Gastroesophageal sphincter (tissue), 4 donors: Measurements from ENCODE around the gene ACOX3. TPM values are rescaled to one million over a fixed set of nuclear protein-coding genes. Genes with fewer than 3 reads are reported as not detected.

Experiments
- ATAC-seq: fragments of 150-250 bp; one replicate; pipeline ENCODE4 v1.9.1; 2016; ENCODE audit warnings: mild to moderate bottlenecking, moderate library complexity
- H3K27ac ChIP-seq, 4 donors: fragments of 200-600 bp; sonication (generic) in 3 of 4; 1 replicate in 3 of 4; 2 replicates in 1 of 4; pipeline ENCODE4 v1.5.1; 2016 to 2019
- H3K27me3 ChIP-seq: fragments of 200-600 bp; sonication (generic); one replicate; pipeline ENCODE4 v1.5.1; 2019
- H3K36me3 ChIP-seq, 2 donors: fragments of 200-600 bp; sonication (generic); one replicate each; pipeline ENCODE4 v1.5.1; 2019; ENCODE audit warnings: control low read depth in 1 of 2
- H3K4me1 ChIP-seq, 3 donors: fragments of 200-600 bp; sonication (generic); 1 replicate in 2 of 3; 2 replicates in 1 of 3; pipeline ENCODE4 v1.5.1; 2016 to 2019; ENCODE audit warnings: control low read depth in 2 of 3
- H3K4me3 ChIP-seq, 2 donors: fragments of 200-600 bp; sonication (generic); one replicate each; pipeline ENCODE4 v1.5.1; 2019; ENCODE audit warnings: mild to moderate bottlenecking in 1 of 2, moderate library complexity in 1 of 2
- H3K9me3 ChIP-seq, 3 donors: fragments of 200-600 bp; sonication (generic); one replicate each; pipeline ENCODE4 v1.5.1; 2017 to 2019; ENCODE audit warnings: control low read depth in 2 of 3
- CTCF ChIP-seq, 4 experiments: fragments of 200-600 bp in 2 of 4; fragments of 450-650 bp in 2 of 4; sonication (generic) in 1 of 4; IDR thresholded peaks; one replicate each; pipeline ENCODE4 v1.5.1; 2017 to 2019; ENCODE audit warnings: antibody characterized with exemption in 4 of 4, mild to moderate bottlenecking in 2 of 4, moderate library complexity in 2 of 4
- EP300 ChIP-seq: sonication (generic); formaldehyde crosslinking; IDR thresholded peaks from one replicate; pipeline ENCODE4 v1.6.1; 2017; ENCODE audit warnings: antibody characterized with exemption, mild to moderate bottlenecking
- POLR2A ChIP-seq, 2 donors: fragments of 450-650 bp; IDR thresholded peaks; one replicate each; pipeline ENCODE4 v1.6.1; 2017; ENCODE audit warnings: antibody characterized with exemption in 2 of 2, mild to moderate bottlenecking in 2 of 2, moderate library complexity in 1 of 2
- POLR2AphosphoS5 ChIP-seq: sonication (generic); formaldehyde crosslinking; IDR thresholded peaks from one replicate; pipeline ENCODE4 v1.6.1; 2017; ENCODE audit warnings: antibody characterized with exemption
- WGBS, 2 donors: methylation state at CpG; one replicate each; pipeline ENCODE4 v1.1.5; 2018; ENCODE audit warnings: low coverage in 1 of 2; 5-methylcytosine and 5-hydroxymethylcytosine counted together
- total RNA-seq, 4 donors: library from RNA; depleted of rRNA; stranded (reverse); fragments of >200 nt; gene quantifications; one replicate each; pipeline ENCODE4 v1.1.0, GENCODE V29; 2016

The ACOX3 gene
- total RNA-seq, 4 donors from 2014 or later = 21.5 to 79.5 (median 37.1) TPM

GRCh38 chr4:8336412-8337075 lies 104.0 kb downstream of the ACOX3 start:
- TF ChIP-seq CTCF (IDR thresholded peaks at IDR 0.05) (no peak), POLR2A (IDR thresholded peaks at IDR 0.05) (no peak), POLR2AphosphoS5 (no peak), EP300 (no peak)
- H3K36me3 ChIP-seq = no peaks in the 10 kb centered on the region
- H3K9me3 ChIP-seq = peaks cover 0 to 3% (median 0%) of the 10 kb centered on the region in 3 donors
- H3K27me3 ChIP-seq = no peaks in the 10 kb centered on the region
- WGBS, 2 donors = 86 to 100% methylated on average over 3 to 7 of the region's 7 CpGs
- H3K27ac ChIP-seq = no peak overlapping the region
- H3K4me3 ChIP-seq = no peak overlapping the region
- ATAC-seq = no peak
- H3K4me1 ChIP-seq = peaks cover 0 to 23% (median 4%) of the 10 kb centered on the region in 3 donors

- peaks cover 0 to 3% (median 0%) of the 10 kb centered on the region in 3 donors for H3K9me3 ChIP-seq
Measured at GRCh38 chr4:8335848-8336247, 104.7 kb downstream of the ACOX3 start.

GRCh38 chr4:8334786-8335460 lies 105.6 kb downstream of the ACOX3 start:
- ATAC-seq = no peak
- no peaks in the 10 kb centered on the region for H3K27me3 ChIP-seq
- H3K27ac ChIP-seq = no peak overlapping the region
- no peak overlapping the region for H3K4me3 ChIP-seq
- no peaks in the 10 kb centered on the region for H3K36me3 ChIP-seq
- peaks cover 0 to 3% (median 0%) of the 10 kb centered on the region in 3 donors for H3K9me3 ChIP-seq
- 100% methylated on average over 1 of the region's 13 CpGs; no CpG with 5 or more reads in 1 of the 2 donors for WGBS, 2 donors
- H3K4me1 ChIP-seq = peaks cover 4 to 23% (median 6%) of the 10 kb centered on the region in 3 donors
- TF ChIP-seq EP300 (no peak), POLR2AphosphoS5 (no peak), POLR2A (IDR thresholded peaks at IDR 0.05) (no peak), CTCF (IDR thresholded peaks at IDR 0.05) (no peak)

More at GRCh38 chr4:8335848-8336247, 104.7 kb downstream of the ACOX3 start:
- Histone ChIP-seq H3K27ac (no peak overlapping the region), H3K4me1 (peaks cover 4 to 23% (median 4%) of the 10 kb centered on the region in 3 donors), H3K4me3 (no peak overlapping the region), H3K27me3 (no peaks in the 10 kb centered on the region), H3K36me3 (no peaks in the 10 kb centered on the region)
- 100% methylated on average over 2 of the region's 2 CpGs for WGBS, 2 donors
- TF ChIP-seq POLR2AphosphoS5 (no peak), CTCF (IDR thresholded peaks at IDR 0.05) (no peak), EP300 (no peak), POLR2A (IDR thresholded peaks at IDR 0.05) (no peak)
- ATAC-seq = no peak

- no peak for ATAC-seq
Measured at GRCh38 chr4:8333726-8334460, 106.6 kb downstream of the ACOX3 start.

More at GRCh38 chr4:8333726-8334460, 106.6 kb downstream of the ACOX3 start:
- peaks cover 4 to 20% (median 6%) of the 10 kb centered on the region in 3 donors for H3K4me1 ChIP-seq
- 93% methylated on average over 3 of the region's 14 CpGs; no CpG with 5 or more reads in 1 of the 2 donors for WGBS, 2 donors
- H3K27ac ChIP-seq = no peak overlapping the region
- H3K36me3 ChIP-seq = no peaks in the 10 kb centered on the region
- TF ChIP-seq POLR2AphosphoS5 (no peak), POLR2A (IDR thresholded peaks at IDR 0.05) (no peak), CTCF (IDR thresholded peaks at IDR 0.05) (no peak), EP300 (no peak)
- no peak overlapping the region for H3K4me3 ChIP-seq
- no peaks in the 10 kb centered on the region for H3K27me3 ChIP-seq
- peaks cover 0 to 3% (median 0%) of the 10 kb centered on the region in 3 donors for H3K9me3 ChIP-seq
